ENCODE measurements around the gene PRKN.
A peak's percentile ranks its signal among the peaks of the same experiment; 100 is the strongest.

PRKN gene

DNA sequence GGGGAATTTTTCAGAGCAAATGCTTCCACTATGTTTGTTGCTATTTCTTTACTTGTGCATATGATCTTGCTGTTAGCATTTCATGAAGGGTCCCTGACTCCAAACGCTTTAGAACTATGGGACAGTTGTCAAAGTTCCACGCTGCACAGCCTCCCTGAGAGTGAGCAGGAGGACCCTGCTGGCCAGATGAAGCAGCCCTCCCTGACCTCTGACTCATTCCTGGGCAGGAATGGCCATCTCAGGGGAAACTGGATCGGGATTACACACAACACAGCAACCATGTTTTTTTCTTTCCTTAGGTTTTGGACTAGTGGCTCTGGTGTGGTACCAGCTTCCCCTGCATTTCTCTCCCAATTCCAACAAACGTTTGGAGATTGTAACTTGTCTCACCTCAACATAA is 742.9 kb downstream of the PRKN start:
- FAIRE-seq (no peak), DNase-seq (ENCODE audit: low spot score) (no peak)

DNA sequence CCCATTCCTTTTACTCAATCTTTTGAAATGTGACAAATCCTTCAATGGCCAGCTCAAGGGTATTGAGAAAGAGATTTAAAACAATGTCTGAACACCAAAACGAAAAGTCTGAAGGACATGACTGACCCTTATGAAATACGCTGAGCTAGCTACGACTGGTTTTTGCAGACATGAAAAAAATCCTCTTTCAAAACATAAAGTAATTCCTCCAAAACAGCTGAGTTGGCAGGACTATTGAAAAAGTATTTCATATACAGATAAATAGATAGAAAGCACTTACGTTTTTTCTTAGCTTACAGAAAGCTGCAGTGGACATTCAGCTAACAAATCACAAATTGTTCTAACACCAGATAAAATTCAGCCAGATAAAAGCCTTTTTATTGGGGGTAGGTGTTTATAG is 751.0 kb downstream of the PRKN start:
- FAIRE-seq (no peak), DNase-seq (ENCODE audit: low spot score) (no peak)

DNA sequence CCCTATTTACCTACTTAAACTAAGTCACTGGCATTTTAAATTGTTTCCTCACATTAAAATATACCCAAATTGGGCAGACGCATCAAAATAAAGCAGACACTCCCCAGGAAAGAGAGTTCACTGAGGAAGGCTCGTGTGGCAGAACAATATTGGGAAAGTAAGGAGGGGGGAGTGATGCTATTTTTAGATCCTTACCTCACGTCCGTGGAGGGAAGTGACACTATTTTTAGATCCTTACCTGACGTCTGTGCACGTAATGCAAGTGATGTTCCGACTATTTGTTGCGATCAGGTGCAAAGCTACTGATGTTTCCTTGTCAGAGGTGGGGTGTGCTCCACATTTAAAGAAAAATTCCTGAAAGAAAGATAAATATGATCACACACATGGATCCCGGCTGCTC is 754.5 kb downstream of the PRKN start:
- DNase-seq (ENCODE audit: low spot score) (no peak), FAIRE-seq (no peak)

DNA sequence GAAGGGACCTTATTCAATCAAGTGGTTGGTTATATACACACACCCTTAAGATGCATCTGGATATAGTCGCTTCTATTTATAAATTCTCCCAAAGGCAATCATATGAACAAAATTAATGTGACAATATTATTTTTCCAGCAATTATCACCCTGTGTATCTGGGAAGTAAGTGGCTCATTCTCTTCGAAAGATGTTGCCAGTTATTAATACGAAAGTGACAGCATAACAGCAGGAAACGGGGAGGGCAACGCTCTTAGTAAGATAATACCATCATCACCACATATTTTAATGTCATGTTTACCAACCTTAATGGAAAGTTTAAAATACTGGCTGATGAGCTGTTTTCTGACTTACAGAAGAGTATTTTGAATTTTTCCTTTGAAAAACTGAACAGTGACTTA is 756.5 kb downstream of the PRKN start:
- FAIRE-seq, result no peak

DNA sequence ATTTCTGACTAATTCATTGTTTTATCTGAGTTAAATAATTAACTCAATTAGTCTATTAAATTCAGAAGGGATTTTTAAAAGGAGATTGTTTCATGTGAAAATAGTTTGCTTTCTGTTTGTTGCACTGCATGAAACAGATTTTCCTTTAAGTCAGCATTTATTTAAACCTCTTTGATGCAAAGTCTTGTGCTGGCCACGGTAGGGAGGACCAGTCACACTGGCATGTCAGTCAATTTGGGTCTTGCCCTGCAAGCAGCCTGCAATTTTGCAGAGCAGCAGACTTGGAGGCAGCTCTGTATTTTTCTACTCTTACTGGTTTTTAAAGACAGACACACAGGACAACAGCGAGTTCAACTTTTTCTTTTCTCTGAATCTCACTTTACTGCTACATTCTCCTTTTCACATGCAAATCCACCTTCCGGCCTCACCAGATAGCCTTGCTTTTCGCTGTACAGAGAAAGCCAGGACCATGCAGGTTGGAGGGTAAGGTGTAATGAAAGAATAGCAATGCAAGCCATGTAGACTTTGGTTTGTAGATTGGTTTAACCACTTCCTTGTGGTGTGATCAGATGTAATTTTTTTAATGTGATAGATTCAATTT is 763.8 kb downstream of the PRKN start:
- no peak for FAIRE-seq
- no peak for DNase-seq (ENCODE audit: low spot score)

More for the DNA sequence above, 756.5 kb downstream of the PRKN start:
- no peak for DNase-seq (ENCODE audit: low spot score)

DNA sequence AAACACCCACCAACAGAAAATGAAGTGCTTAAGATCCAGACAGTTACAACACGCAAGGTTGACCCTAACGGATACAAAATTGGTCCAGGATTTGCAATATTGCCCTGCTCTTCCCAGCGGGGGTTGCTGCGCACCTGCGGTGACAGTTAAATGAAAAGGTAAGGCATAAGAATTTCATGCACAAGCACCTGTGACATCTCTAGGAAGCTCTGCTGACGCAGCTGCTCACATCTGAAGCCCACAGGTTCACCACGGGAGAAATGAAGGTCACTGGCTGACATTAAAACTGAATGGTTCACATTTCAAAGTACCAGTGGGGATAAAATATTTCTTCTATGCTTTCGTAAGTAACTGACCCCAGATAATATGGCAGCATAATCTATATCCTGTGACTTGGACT is 764.4 kb downstream of the PRKN start:
- DNase-seq (ENCODE audit: low spot score) (no peak), FAIRE-seq (no peak)

DNA sequence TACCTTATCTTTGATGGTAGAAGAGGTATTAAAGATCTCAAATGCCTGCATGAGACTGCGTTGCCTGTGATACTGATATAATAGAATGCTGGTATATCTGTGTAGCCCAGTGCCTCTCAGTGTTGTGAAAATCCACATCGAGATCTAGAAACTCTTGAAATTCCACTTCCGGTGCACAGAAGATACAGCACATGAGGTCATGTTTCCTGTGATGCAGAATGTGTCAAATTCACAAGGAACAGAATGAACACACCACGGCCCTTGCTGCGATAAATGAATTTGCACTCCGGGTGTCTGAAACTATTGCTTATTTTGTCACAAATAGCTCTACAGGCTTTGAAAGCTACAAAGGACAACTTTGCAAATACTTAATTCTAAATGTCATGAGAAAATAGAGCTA is 765.8 kb downstream of the PRKN start:
- DNase-seq (ENCODE audit: low spot score) (no peak), FAIRE-seq (no peak)

DNA sequence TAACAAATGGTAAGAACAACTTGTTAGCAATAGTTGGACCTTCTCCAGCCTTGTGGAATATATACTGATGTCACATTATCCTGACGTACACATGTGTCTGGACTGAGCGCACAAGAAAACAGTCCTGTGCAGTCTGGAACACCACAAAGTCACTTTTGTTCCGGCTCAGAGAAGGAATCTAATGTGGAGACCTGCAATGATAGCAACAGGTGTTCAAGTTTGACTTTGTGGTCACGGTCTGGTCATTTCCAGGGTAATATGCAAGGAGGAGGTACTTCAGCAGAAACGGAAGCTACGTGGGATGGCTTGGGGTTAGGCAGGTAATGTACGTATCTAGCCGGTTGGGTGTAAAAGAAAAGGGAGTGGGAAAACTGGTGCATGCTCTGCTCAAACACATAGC is 766.5 kb downstream of the PRKN start:
- DNase-seq (ENCODE audit: low spot score), result no peak
- no peak for FAIRE-seq

DNA sequence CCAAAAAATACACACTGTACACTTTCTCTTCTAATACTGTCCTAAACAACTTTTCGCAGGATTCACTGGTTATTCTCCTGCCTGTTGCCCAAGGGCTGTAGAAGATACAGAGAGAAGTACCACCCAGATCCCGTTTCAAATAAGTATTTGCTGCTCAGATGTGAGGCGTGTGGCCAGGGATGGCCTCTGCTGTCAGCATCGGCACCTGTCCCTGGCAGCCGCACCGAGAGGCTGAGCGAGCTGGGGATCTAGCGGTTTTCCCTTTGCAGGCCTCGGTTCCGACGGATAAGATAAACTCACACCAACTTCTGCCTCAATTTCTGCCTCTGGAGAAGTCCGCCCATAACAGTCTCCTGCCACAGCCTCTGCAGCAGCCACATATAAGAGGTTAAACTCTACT is 768.5 kb downstream of the PRKN start:
- no peak for FAIRE-seq
- DNase-seq (ENCODE audit: low spot score), result no peak

DNA sequence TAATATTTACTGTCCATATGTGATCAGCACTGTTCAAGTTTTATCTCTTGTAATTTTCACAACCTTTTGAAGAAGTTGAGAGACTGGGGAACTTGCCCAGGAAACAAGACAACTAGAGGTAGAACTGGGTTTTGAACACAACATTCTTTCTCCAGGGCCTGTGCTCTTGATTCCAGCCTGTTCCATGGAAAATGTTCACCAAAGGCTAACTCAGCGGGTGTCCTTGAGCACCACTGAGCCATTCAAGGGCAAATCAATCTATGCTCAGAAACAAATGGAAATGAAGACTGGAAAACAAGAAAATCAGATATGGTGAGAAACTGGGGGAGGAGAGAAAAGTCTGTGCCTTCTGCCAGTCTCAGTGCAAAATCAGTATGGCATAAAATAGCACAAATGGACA is 771.5 kb downstream of the PRKN start:
- no peak for FAIRE-seq

DNA sequence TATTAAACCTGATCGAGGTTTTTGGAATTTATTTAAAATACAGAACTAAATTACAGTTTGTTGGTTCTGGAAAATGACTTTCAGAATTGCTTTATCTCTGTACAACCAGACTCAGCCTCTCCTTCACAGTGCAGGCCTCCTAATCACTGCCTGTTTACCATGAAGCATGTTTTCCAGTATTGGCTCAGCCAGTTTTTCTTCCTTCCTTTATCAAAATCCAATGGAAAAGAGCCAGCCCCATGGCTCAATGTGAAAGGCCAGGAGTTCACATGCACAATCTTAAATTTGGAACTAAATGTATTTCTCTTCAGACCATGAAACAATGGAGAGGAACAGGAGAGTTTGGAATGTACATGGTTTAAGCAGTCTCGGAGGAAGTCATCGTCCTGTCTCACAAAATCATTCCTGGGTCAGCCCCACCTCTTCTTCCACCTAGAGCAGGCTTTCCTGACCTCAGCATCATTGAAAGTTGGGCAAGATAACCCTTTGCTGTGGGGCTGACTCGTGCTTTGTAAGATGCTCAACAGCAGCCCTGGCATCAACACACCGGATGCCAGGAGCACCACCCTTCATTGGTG is 772.8 kb downstream of the PRKN start:
- DNase-seq (ENCODE audit: low spot score) (no peak), FAIRE-seq (no peak)

More for the DNA sequence above, 771.5 kb downstream of the PRKN start:
- no peak for DNase-seq (ENCODE audit: low spot score)

DNA sequence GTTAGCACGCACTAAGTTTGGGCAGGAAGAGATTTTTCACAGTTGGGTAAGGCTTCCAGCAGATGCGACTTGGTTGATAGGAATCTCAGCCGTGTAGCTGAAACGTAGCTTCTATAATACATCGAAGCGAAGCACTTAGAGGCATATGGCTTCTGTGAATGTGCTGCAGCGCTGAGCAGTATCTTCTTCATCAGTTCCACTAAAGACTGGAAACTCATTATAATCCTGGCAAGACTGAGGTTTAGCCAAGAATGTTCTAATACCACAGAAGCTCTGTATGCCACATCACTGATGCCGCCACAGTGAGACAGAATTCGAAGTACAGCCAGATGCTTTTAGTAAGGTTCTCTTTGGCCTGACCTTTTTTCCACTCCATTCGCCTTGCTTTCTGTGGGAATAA is 773.5 kb downstream of the PRKN start:
- DNase-seq (ENCODE audit: low spot score) (no peak), FAIRE-seq (no peak)

DNA sequence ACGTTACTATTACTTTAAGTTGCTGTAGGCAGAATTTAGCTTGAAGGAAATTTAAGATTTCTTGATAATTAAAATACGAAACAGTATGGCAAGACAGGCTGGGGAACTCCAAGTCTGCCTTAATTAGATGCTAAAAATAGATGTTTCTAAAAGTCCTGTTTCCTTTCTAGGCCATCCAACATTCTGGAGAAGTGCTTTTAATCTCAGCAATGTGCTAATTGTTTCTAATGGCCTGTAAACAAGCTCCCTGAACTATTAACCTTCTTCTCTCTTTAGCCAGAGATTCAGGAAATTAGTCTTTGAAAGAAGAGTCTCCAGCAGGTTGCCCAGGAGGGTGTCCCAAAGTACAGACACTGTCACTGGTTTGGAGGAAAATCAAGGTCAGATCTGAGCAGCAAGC is 776.4 kb downstream of the PRKN start:
- FAIRE-seq, result no peak
- no peak for DNase-seq (ENCODE audit: low spot score)

DNA sequence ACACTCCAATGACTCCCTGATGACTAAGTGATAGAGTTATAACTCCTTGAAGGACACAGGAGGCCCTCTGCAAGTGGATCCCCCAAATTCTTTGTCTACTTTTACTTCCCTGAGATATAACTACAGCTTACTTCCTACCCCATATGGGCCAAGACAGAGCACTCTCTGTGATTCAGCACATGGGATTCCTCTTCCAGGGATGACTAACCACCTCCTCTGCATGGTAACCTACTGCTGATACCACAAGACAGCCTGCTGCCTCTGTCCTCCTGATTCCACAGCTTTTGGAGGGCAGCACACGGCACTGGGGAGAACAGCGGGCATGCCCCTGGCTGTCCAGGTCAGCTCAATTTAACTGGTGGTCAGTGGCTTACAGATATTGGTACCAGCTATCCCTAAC is 778.0 kb downstream of the PRKN start:
- no peak for FAIRE-seq
- DNase-seq (ENCODE audit: low spot score), result peak; percentile 21

DNA sequence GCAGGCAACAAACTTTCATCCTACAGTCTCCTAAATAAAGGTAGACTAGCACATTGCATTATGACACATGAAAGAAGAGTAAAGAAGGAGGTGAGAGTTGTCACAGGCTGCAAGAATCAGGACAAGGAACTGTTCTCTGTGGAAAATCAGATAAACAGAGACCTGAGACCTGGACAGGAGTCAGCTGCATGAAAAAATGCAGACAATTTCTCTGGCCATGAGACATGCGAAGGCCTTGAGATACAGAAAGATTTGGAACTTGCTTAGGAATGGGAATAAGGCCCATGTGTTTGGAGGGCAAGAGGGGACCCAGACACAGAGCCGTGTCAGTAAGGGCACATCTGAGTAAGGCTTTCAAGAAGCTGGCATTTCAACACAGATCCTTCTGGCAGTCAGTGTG is 779.1 kb downstream of the PRKN start:
- DNase-seq (ENCODE audit: low spot score), result no peak
- no peak for FAIRE-seq

DNA sequence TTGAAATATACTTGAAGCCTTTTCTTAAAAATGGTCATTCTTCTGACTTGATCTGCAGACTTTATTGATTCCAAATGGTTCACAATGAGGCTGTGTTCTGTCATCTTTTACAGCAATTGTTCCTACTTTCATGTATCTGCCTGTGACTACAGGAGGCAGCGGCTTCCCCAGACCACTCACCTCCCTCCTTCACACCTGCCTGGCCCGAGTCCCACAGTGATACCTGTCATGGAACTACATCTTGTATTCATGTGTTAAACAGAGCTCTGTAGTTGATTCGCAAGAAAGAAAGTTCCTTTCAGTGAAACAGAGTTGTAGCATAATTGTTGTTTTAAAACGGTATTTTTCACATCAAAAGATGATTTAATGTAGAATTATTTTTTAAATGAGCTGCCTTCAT is 780.2 kb downstream of the PRKN start:
- DNase-seq (ENCODE audit: low spot score) (no peak), FAIRE-seq (no peak)

DNA sequence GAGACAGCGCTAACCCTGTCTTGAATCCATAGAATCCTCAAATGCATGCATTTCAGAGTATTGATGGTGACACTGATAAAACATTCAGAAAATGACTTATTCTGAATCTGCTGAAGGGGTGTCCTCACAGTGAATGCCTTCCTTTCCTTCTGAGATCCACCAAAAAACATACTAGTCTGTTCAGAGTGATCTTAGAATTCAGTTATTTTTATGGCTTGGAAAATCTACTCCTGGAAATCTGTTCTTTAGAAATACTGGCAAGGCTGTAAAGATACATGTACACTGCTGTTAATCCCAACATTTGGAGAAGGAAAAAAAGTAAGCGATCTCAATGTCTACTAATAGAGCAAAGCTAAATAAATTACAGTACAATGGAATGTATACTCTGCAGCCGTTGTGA is 781.1 kb downstream of the PRKN start:
- DNase-seq (ENCODE audit: low spot score) (no peak), FAIRE-seq (no peak)

DNA sequence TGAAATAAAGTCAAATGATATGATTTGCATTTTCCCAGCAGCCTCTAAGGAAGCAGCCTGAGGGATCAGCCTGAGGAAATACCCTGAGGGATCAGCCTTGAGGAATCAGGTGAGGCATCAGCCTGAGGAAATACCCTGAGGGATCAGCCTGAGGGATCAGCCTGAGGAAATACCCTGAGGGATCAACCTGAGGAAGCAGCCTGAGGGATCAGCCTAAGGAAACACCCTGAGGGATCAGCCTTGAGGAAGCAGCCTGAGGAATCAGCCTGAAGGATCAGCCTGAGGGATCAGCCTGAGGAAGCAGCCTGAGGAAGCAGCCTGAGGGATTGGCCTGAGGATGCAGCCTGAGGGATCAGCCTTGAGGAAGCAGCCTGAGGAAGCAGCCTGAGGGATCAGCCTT is 784.0 kb downstream of the PRKN start:
- DNase-seq (ENCODE audit: low spot score) (no peak), FAIRE-seq (no peak)

DNA sequence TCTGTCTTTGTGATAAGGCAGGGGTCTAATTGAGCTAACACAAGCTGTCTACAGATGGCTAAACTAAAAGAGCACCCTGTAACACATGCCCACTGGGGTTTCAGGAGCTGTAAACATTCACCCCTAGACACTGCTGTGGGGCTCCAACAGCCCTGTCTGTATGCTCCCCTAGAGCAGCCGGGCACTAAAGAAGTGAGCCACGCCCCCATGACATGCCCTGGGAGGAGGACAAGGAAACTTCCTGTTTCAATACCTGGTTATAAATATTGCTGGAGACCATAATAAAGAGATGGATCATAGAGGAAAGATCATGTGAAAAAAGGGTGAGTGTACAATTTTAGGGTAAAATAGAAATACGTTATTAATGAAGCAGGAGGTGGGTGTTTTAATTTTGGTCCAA is 786.0 kb downstream of the PRKN start:
- no peak for FAIRE-seq
- no peak for DNase-seq (ENCODE audit: low spot score)

DNA sequence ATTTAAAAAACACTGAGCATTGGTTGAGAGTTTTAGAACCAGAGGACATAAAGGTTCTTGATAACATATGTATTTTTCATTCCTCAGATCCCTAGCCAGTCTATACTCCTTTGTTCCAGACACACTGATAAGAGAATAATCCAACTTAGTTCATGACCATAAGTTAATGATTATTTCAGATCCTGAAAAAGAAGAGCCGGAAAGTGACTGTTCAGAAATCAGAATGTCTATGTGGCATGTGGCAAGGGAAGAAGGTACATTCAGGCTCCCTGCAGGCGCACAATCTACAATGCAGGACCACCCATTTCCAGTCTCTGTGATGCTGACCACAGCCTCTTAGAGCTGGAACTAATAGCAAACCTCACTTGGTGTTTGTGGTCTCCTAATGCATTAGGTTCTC is 787.0 kb downstream of the PRKN start:
- no peak for FAIRE-seq
- DNase-seq (ENCODE audit: low spot score), result no peak

DNA sequence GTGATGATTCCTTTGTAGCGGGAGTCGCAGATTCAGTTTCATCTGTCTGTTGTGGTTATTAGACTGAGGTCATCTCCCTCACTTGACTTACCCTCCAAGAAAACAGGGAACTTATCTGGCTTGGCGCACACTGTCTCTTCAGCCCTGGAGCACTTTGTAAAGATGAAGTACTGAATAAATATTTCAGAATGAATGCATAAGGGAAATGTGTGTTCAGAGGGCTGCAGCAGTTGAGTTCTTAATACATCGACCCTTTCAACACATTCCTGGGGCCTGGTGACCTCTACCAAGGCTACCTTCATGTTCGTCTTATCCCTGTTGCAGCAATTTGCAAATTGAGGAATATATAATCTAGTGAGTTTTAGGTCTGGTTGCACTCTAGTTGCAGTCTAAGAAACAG is 801.2 kb downstream of the PRKN start:
- no peak for DNase-seq (ENCODE audit: low spot score)
- FAIRE-seq, result no peak

DNA sequence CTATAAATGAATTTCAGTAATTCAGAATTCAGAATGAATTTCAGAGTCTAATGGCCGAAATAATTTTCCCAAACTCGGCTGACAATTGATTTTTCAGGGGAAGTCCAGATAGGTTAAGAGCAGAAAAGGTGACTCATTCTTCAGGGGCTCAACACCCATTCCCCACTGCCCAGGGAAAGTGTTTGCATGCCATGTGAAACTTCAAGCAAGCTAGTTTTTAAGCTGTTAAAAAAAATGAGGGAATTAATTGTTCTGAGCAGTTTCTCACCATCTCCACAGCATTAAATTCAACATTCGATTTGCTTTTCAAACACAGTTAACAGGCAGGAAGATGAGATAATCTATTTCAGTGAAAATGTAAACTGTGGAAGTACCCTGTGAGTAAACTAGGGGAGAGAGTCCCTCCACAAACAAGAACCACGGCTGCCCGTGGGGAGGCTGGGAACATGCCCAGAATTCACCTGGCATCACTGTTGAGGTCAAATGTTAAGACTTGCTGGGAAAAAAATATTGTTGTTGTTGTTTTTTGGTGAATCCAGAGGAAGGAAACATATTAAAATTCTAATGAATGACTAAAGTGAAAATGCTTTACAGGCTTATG is 803.0 kb downstream of the PRKN start:
- no peak for FAIRE-seq
- DNase-seq (ENCODE audit: low spot score), result no peak

DNA sequence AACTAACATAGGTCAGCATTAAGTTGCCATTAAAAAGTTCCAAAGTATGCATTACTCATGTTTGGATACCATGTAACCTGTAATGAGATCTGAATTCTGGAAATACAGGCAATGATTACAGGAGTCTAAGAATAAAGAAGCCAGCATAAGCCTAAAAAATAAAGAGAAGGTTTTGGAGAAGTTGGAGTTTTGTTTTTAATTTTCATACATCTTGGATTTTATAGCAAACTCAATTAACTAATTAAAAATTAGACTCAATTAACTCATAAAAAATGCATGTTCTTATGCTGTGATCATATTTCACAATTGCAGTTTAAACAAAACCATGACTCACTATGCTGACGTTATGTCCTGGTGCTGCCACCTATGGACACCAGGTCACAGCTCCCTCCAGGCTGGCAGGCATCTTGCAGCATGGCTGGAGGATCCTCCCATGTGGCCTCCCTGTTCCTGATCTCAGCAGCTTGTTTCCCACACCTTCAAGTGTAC is 804.9 kb downstream of the PRKN start:
- FAIRE-seq (peak; percentile 72), DNase-seq (ENCODE audit: low spot score) (peak; percentile 49)

Measured in RCC 7860 (cell line).